ENCODE data around the gene MCU.
"Not testable (repeated sequence)": the region's sequence is repeated elsewhere in the genome, so short reads cannot be mapped to it uniquely, and the experiment has no call there.

The MCU gene, protein sequence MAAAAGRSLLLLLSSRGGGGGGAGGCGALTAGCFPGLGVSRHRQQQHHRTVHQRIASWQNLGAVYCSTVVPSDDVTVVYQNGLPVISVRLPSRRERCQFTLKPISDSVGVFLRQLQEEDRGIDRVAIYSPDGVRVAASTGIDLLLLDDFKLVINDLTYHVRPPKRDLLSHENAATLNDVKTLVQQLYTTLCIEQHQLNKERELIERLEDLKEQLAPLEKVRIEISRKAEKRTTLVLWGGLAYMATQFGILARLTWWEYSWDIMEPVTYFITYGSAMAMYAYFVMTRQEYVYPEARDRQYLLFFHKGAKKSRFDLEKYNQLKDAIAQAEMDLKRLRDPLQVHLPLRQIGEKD

DNA sequence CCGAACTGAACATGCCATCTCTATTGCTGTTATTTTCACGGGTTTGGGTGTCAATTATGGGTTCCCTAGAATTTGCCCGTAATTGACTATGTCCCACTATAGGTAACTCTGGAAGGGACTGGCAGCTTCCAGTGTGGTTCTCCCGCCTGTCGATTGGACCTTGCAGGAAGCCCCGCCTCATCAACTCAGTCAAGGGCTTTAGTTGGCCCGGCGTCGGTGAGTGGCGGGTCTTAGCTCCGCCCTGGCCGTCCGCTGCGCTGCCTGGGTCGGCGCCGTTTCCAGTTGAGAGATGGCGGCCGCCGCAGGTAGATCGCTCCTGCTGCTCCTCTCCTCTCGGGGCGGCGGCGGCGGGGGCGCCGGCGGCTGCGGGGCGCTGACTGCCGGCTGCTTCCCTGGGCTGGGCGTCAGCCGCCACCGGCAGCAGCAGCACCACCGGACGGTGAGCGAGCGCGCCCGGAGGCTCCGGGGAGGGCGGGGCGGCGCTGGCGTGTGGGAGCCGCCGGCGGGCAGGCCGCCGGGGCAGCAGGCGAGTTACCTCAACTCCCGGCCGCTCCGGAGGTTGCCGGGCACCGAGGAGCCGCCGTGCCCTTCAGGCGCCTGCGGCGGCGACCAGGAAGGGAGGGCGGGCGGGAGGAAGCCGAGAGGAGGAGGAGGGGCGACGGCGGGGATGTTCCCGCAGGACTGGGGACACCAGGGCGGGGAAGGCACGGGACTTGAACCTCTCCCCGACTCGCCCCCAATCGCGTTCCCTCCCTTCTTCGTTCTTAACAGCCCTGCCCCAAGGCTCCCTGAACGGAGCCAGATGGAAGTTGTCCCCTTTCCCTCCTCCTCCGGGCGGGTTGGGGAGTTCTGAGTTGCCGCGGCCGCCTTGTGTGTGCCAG, at the start of gene MCU:
TSS of gene MCU (plus strand) at position 281 of the 881 bp plus-strand sequence. CDS start at position 290, 9 bp downstream.
- DNase-seq: peak; percentile 84

GRCh38 chr10:72642318-72642717, 49.6 kb upstream of the MCU start:
- DNase-seq: no peak

DNA sequence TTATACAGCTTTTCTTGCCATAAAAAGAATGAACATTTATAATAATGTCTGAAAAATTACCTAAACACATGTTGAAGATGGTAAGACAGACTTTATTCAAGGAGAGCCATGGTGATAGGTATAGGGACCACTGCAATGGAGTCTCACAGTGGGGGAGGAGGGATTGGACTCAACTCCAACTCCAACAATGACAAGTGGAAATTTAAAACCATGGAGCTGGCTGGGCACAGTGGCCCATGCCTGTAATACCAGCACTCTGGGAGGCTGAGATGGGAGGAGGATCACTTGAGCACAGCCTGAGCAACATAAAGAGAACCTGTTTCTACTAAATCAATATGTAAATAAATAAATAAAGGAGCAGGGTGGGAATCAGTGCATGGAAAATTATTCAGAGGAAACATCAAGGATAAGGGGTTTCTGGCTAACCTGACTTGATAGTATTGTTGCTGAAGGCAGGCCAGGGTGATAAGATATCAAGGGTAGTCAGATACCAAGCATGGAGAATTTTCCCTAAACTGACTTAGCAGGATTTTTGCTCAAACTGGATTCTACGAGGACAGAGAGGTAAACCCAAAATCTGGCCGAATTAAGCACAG, 46.6 kb upstream of the MCU start:
- no peak for DNase-seq

DNA sequence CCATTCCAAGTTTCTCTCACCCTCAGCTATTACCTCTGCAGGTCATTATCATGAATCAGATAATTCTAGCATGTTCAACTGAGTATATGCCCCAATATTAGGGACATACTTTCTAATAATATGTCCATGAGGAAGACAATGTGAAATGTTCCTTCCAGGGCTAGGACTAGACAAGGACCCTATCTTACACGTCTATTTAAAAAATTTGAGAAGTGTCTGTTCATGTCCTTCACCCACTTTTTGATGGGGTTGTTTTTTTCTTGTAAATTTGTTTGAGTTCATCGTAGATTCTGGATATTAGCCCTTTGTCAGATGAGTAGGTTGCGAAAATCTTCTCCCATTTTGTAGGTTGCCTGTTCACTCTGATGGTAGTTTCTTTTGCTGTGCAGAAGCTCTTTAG, 45.0 kb upstream of the MCU start:
- DNase-seq: not testable (repeated sequence)

DNA sequence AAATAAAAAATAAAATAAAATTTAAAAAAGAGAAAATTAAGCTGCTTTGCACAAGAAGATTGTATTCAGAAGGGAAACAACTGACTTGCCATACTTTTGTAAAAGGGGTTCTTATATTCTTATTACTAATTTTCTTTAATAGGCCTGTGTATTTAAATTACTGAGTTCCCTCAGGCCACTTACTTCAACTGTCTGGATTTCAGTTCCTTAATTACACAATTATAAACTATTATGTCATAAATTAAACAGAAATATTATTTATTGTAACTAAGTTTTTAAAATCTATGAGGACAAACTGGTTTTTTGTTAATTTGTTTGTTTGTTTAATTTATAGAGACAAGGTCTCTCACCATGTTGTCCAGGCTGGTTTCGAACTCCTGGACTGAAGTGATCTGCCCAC, 43.6 kb upstream of the MCU start:
- DNase-seq: no peak

- no peak for DNase-seq
Measured at GRCh38 chr10:72649291-72649690, 42.7 kb upstream of the MCU start.

DNA sequence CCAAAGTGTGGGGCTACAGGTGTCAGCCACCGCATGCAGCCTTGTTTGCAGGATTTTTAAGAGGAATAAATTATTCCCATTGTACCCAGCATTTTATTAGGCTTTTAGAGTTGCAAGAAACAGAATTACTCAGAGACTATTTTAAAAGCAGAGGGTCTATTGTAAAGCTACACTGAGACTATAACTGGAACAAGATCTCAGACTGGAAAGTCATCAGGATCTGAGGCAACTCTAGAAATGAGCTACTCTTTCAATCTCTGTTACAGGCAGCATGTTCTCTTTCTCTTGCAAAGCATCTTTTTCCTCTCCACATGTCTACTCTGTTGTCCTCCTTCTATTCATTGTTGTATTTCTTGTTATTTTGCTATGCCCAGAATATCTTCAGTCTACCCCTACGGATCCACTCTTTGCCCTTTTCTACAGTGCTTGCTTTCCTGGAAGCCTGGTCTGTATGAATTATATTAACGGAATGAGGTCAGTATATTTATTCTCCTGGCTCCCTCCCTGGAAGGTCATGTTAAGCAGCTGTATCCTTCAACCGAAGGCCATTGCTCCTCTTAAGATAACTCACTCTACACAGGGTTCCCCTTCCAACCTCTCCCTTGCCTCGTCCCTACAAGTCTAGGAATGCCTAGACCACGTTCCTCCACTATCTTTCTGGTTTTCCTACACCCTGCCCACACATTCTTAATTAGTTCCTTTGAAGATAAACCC, 38.4 kb upstream of the MCU start:
- no peak for DNase-seq

GRCh38 chr10:72654720-72655119, 37.2 kb upstream of the MCU start:
- DNase-seq: no peak

DNA sequence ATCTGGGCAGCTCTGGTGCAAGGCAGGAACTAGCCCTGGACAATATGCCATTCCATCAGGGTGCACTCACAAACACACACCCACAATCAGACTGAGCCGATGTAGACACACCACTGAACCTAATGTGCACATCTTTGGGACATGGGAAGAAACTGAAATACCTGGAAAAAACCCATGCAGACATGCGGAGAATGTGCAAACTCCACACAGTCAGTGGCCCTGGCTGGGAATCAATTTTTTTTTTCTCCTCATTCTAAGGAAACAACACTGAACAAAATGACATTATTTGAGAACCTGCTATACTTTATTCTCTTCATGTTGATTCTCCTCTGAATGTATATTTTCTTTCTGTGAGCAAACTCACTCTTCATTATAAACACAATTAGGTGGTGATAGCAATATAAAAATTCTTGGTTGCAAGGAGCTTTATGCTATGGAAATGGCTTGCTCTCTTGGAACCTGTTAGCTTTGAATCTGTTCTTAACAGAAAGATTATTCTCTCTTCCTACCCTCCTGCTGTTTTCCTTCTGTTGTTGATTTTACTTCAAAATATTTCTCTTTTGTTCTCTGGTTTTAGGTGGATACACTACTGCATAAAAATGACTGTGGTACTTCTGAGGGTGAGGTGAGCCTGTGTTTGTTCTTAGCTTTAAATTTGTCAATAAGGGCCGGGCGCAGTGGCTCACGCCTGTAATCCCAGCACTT, 33.1 kb upstream of the MCU start:
- DNase-seq: no peak

GRCh38 chr10:72659694-72660093, 32.2 kb upstream of the MCU start:
- no peak for DNase-seq

DNA sequence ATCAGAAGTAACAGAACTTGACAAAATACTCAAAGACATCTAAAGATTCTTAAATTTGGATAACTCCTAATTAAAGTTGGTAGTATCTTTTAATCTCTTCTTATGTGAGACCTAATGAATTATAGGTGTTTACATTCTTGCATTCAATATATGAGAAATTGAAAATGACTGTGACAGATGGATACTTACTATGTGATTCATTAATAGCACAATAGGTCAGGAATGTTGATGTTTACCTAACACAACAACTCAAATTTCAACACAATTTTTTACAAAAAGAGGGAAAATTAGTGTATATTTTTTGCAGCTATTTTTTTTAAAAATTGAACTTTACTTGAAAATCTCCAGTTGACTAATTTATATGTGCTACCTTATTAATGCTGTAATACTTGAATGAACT, 31.7 kb upstream of the MCU start:
- DNase-seq: no peak

GRCh38 chr10:72661431-72661830, 30.5 kb upstream of the MCU start:
- DNase-seq: no peak

DNA sequence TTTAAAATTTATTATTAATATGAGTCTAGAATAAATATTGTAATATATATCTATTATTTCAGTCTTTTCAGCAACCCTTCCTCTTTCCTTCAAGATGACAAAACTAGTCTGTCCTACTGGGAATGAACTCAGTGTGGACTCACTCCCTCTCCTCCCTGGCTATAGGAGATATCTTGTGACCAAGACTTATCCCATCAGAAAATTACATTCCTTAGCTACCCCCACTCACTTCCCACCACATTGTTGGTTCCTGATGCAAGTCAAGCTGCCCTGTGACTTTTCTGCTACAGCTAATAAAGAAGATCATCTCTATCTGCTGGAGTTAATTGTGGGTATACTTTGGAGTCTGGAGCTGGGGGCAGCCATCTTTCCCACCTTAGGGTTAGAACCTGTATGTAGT, 28.0 kb upstream of the MCU start:
- no peak for DNase-seq

GRCh38 chr10:72665925-72666324, 26.0 kb upstream of the MCU start:
- no peak for DNase-seq

DNA sequence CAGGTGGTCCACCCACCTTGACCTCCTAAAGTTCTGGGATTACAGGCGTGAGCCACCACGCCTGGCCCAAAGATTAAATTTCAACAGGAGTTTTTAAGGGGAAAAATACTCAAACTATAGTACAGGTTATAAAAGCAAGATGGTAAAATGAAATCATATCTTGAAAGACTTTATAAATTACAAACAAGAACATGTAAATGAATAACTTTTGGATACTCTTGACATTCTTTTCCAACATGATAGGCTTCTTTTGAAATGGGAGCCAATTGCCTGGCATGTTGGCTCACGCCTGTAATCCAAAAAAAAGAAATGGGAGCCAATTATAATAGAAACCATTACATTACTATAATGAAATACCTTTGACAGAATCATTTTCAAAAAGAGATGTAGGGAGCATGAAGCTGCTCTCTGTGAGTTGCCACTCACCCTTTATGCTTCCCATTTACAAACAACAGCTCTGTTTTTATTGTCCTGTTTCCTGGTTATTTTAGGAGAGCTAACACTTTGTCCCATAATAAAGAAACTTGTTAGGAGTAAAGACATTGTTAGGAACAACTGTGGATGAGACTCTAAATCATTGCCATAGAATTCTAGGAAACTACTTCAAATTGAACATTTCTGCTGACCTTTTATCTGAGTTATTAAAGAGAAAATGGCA, 24.6 kb upstream of the MCU start:
- DNase-seq: no peak

- no peak for DNase-seq
Measured at GRCh38 chr10:72673280-72673679, 18.7 kb upstream of the MCU start.

DNA sequence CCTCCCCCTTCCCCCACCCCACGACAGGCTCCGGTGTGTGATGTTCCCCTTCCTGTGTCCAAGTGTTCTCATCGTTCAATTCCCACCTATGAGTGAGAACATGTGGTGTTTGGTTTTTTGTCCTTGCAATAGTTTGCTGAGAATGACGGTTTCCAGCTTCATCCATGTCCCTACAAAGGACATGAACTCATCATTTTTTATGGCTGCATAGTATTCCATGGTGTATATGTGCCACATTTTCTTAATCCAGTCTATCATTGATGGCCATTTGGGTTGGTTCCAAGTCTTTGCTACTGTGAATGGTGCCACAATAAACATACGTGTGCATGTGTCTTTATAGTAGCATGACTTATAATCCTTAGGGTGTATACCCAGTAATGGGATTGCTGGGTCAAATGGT, 17.8 kb upstream of the MCU start:
- DNase-seq: not testable (repeated sequence)

DNA sequence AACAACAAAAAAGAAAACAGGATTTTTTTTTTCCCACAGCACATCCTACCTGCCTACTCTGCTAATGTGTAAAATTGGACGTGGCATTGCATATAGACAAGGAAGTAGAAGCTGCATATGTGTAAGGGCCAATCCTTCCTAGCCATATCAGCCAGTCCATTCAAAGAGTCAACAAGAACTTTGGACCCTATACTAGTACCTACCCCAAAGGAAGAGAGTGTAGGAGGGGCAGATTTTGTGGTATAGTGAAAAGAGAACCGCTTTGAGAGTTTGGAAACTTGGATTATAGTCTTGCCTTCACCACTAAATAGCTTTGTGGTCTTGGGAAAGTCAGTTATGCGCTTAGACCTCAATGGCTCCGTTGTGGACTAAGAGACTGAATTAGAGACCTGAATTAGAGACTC, 12.1 kb upstream of the MCU start:
- no peak for DNase-seq

GRCh38 chr10:72682638-72683037, 9.3 kb upstream of the MCU start:
- DNase-seq: no peak

GRCh38 chr10:72685264-72685921, 6.5 kb upstream of the MCU start:
- DNase-seq: no peak

DNA sequence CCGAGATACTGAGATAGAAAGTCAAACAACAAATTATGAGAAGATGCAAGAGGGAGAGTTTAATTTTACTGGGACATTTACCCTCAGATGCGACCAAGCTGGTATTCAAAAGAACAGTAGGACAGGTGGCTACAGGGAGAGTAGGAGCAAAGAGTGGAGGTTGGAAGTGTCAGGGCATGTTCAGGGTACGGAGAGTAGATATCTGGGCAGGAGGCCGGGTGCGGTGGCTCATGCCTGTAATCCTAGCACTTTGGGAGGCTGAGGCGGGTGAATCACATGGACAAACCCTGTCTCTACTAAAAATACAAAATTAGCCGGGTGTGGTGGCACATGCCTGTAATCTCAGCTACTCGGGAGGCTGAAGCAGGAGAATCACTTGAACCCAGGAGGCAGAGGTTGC, 5.5 kb upstream of the MCU start:
- DNase-seq: not testable (repeated sequence)

Data from NCI-H526 treated with DMSO at 0.1 percent for 48 hours (cell line).